A549 (cell line): ENCODE measurements around the gene ODF2L. TPM values are rescaled to one million over a fixed set of nuclear protein-coding genes. Genes with fewer than 3 reads are reported as not detected.
A peak's percentile ranks its signal among the peaks of the same experiment; 100 is the strongest.

Experiments
- ATAC-seq, 2 experiments: fragments of 200-7000 bp in 1 of 2; fragments of >200 bp in 1 of 2; cut with Nextera tagmentation in 1 of 2; cut with Tn5 transposase in 1 of 2; 3 replicates each; pipeline versions ENCODE4 v1.8.0 to v1.9.1; 2018 to 2020; ENCODE audit warnings: mild to moderate bottlenecking in 1 of 2, moderate library complexity in 1 of 2
- CTCF ChIA-PET: fragments of 300-600 bp; sonication (Branson Sonifier 250); formaldehyde crosslinking; extraction: SDS; loops from one replicate; lab custom pipeline; 2021; ENCODE audit warnings: antibody characterized with exemption, inconsistent platforms; lab: Yijun Ruan, JAX
- POLR2A ChIA-PET: fragments of 350-600 bp; formaldehyde crosslinking; extraction: SDS; loops from one replicate; lab custom pipeline; 2021; ENCODE audit warnings: antibody characterized with exemption, inconsistent platforms; lab: Yijun Ruan, JAX
- DNase-seq, 2 experiments: peaks; one replicate each; pipeline versions ENCODE4 v3.0.0 to v3.0.0-alpha.2; 2011 to 2016; ENCODE audit warnings: low read depth in 1 of 2, low spot score in 1 of 2
- FAIRE-seq: peaks from 2 replicates; lab custom pipeline; 2011; peaks lifted over from hg19 to GRCh38; lab: Jason Lieb, UNC
- H3K27ac ChIP-seq, 2 experiments: fragments of >200 bp; sonication (Bioruptor Twin); formaldehyde crosslinking; 3 replicates each; pipeline ENCODE4 v1.5.1; 2016 to 2017
- H3K4me1 ChIP-seq: fragments of >200 bp; sonication (Bioruptor Twin); formaldehyde crosslinking; 3 replicates; pipeline ENCODE4 v1.6.1; 2016
- H3K4me2 ChIP-seq: fragments of >200 bp; sonication (Bioruptor Twin); formaldehyde crosslinking; 3 replicates; pipeline ENCODE4 v1.6.1; 2016
- H3K4me3 ChIP-seq: fragments of >200 bp; sonication (Bioruptor Twin); formaldehyde crosslinking; 3 replicates; pipeline ENCODE4 v1.5.1; 2016
- H3K9me3 ChIP-seq: fragments of >200 bp; sonication (Bioruptor Twin); formaldehyde crosslinking; 3 replicates; pipeline ENCODE4 v1.6.1; 2016
- CBX2 ChIP-seq: fragments of 200-600 bp; sonication (generic); IDR thresholded peaks from 2 replicates; pipeline ENCODE4 v1.6.1; 2016; ENCODE audit warnings: low read depth, mild to moderate bottlenecking, borderline replicate concordance
- CEBPB ChIP-seq, 2 experiments: fragments of >200 bp in 1 of 2; sonication (Bioruptor Twin) in 1 of 2; formaldehyde crosslinking in 1 of 2; IDR thresholded peaks; 2 replicates each; pipeline ENCODE4 v1.6.1; 2012 to 2016
- CHD2 ChIP-seq: fragments of 150-350 bp; IDR thresholded peaks from 2 replicates; pipeline ENCODE4 v1.6.1; 2014; ENCODE audit warnings: low read length; ENCODE audit not compliant: partially characterized antibody
- EHF ChIP-seq: fragments of 250-450 bp; sonication (Bioruptor Pico); IDR thresholded peaks from 2 replicates; pipeline ENCODE4 v1.5.0; 2020; ENCODE audit warnings: mild to moderate bottlenecking
- JUN ChIP-seq, 2 experiments: fragments of >200 bp; sonication (Bioruptor Twin); formaldehyde crosslinking; IDR thresholded peaks; 2 replicates in 1 of 2; 3 replicates in 1 of 2; pipeline ENCODE4 v1.6.1; 2016 to 2017
- JUNB ChIP-seq: fragments of >200 bp; sonication (Bioruptor Twin); formaldehyde crosslinking; IDR thresholded peaks from 2 replicates; pipeline ENCODE4 v1.6.1; 2016
- MAFK ChIP-seq: fragments of 450-650 bp; IDR thresholded peaks from 2 replicates; pipeline ENCODE4 v1.6.1; 2014; ENCODE audit not compliant: partially characterized antibody
- MAZ ChIP-seq: fragments of 150-350 bp; IDR thresholded peaks from 2 replicates; pipeline ENCODE4 v1.6.1; 2014; ENCODE audit warnings: antibody characterized with exemption, low read depth, low read length, borderline replicate concordance
- NR3C1 ChIP-seq: fragments of >200 bp; sonication (Bioruptor Twin); formaldehyde crosslinking; IDR thresholded peaks from 3 replicates; pipeline ENCODE4 v1.6.1; 2017
- RFX5 ChIP-seq: fragments of 450-650 bp; IDR thresholded peaks from 2 replicates; pipeline ENCODE4 v1.7.1; 2014; ENCODE audit warnings: antibody characterized with exemption, mild to moderate bottlenecking, moderate library complexity
- RNF2 ChIP-seq: fragments of 200-600 bp; sonication (generic); IDR thresholded peaks from 2 replicates; pipeline ENCODE4 v1.6.1; 2016; ENCODE audit warnings: low read depth, mild to moderate bottlenecking, antibody characterized with exemption, moderate library complexity, borderline replicate concordance
- TP53 ChIP-seq: fragments of 250-450 bp; sonication (Bioruptor Pico); IDR thresholded peaks from 2 replicates; pipeline ENCODE4 v1.5.0; 2021; ENCODE audit warnings: mild to moderate bottlenecking, moderate library complexity
- ZNF302 ChIP-seq: fragments of 250-450 bp; sonication (Bioruptor Pico); IDR thresholded peaks from 2 replicates; pipeline ENCODE4 v1.9.0; 2021; ENCODE audit warnings: inconsistent platforms, mild to moderate bottlenecking, moderate library complexity
- WGBS: methylation state at CpG from one replicate; pipeline ENCODE4 v1.1.6; 2017; ENCODE audit errors: missing lambda C conversion rate; 5-methylcytosine and 5-hydroxymethylcytosine counted together
- polyA plus RNA-seq, 4 experiments: library from polyadenylated mRNA; depleted of rRNA in 3 of 4; stranded (reverse); fragments of >200 nt; fragmentation: RNase III in 1 of 4; extraction: RNeasy Plus Mini Kit Qiagen cat#74134 plus additional on column Dnase treatment in 1 of 4; gene quantifications; 2 replicates in 3 of 4; 3 replicates in 1 of 4; pipeline ENCODE4 v1.2.3, GENCODE V29; 2011 to 2017
- TF ChIP-seq, protein P1 (sequence below): fragments of 200-600 bp; sonication (generic); IDR thresholded peaks from 2 replicates; pipeline ENCODE4 v1.6.1; 2016; ENCODE audit warnings: antibody characterized with exemption, mild to moderate bottlenecking, moderate library complexity
- TF ChIP-seq, protein P2 (sequence below): fragments of >200 bp; sonication (Bioruptor Twin); formaldehyde crosslinking; IDR thresholded peaks from 3 replicates; pipeline ENCODE4 v1.6.1; 2016
- TF ChIP-seq, protein P3 (sequence below): IDR thresholded peaks from 2 replicates; pipeline ENCODE4 v1.6.1; 2012
- TF ChIP-seq, protein P4 (sequence below): IDR thresholded peaks from 2 replicates; pipeline ENCODE4 v1.6.1; 2012; ENCODE audit warnings: low read depth, borderline replicate concordance
- TF ChIP-seq, protein P5 (sequence below): fragments of >200 bp; sonication (Bioruptor Twin); formaldehyde crosslinking; IDR thresholded peaks from 3 replicates; pipeline ENCODE4 v1.5.1; 2016

ODF2L gene
- polyA plus RNA-seq, 2 of the 4 experiments (the other 2 are of a cell fraction), result 10.0 to 17.7 TPM

DNA sequence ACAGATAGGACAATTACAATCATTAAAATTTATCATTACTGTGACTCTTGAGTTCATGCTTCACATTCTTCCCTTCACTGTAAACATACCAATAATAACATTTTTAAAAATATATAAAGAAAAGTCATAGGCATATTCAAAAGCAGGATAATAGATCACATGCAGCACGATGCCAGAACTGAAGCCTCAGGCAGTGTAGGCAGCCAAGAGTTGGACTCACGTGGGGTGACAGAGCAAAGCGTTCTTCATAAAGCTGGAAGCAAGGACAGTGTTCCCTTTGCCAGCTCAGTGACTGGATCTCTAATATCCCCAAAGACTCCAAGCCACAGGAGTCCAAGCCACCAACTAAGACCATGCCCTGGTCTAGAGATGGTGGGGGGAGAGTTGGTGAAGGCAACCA, 77.7 kb downstream of the ODF2L start:
- WGBS, result 31% methylated on average over 3 of the region's 3 CpGs
- Histone ChIP-seq H3K4me2 (no peak overlapping the region), H3K27ac (no peak overlapping the region), H3K4me1 (no peaks in the 10 kb centered on the region), H3K4me3 (no peak overlapping the region), H3K9me3 (no peaks in the 10 kb centered on the region)
- POLR2A ChIA-PET, result no interaction called here
- TF ChIP-seq, protein P1, sequence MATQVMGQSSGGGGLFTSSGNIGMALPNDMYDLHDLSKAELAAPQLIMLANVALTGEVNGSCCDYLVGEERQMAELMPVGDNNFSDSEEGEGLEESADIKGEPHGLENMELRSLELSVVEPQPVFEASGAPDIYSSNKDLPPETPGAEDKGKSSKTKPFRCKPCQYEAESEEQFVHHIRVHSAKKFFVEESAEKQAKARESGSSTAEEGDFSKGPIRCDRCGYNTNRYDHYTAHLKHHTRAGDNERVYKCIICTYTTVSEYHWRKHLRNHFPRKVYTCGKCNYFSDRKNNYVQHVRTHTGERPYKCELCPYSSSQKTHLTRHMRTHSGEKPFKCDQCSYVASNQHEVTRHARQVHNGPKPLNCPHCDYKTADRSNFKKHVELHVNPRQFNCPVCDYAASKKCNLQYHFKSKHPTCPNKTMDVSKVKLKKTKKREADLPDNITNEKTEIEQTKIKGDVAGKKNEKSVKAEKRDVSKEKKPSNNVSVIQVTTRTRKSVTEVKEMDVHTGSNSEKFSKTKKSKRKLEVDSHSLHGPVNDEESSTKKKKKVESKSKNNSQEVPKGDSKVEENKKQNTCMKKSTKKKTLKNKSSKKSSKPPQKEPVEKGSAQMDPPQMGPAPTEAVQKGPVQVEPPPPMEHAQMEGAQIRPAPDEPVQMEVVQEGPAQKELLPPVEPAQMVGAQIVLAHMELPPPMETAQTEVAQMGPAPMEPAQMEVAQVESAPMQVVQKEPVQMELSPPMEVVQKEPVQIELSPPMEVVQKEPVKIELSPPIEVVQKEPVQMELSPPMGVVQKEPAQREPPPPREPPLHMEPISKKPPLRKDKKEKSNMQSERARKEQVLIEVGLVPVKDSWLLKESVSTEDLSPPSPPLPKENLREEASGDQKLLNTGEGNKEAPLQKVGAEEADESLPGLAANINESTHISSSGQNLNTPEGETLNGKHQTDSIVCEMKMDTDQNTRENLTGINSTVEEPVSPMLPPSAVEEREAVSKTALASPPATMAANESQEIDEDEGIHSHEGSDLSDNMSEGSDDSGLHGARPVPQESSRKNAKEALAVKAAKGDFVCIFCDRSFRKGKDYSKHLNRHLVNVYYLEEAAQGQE, result no peak
- TF ChIP-seq EHF (no peak), MAZ (no peak), CEBPB (IDR thresholded peaks at IDR 0.05) (no peak), JUNB (no peak), JUN (IDR thresholded peaks at IDR 0.05) (no peak), CBX2 (no peak), TP53 (CRISPR knock-in tag) (no peak), CHD2 (no peak)
- TF ChIP-seq, protein P2, sequence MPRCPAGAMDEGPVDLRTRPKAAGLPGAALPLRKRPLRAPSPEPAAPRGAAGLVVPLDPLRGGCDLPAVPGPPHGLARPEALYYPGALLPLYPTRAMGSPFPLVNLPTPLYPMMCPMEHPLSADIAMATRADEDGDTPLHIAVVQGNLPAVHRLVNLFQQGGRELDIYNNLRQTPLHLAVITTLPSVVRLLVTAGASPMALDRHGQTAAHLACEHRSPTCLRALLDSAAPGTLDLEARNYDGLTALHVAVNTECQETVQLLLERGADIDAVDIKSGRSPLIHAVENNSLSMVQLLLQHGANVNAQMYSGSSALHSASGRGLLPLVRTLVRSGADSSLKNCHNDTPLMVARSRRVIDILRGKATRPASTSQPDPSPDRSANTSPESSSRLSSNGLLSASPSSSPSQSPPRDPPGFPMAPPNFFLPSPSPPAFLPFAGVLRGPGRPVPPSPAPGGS, result no peak
- TF ChIP-seq, protein P3, sequence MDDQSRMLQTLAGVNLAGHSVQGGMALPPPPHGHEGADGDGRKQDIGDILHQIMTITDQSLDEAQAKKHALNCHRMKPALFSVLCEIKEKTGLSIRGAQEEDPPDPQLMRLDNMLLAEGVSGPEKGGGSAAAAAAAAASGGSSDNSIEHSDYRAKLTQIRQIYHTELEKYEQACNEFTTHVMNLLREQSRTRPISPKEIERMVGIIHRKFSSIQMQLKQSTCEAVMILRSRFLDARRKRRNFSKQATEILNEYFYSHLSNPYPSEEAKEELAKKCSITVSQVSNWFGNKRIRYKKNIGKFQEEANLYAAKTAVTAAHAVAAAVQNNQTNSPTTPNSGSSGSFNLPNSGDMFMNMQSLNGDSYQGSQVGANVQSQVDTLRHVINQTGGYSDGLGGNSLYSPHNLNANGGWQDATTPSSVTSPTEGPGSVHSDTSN, result no peak
- FAIRE-seq (no peak), DNase-seq (no peak), ATAC-seq (no peak)
- CTCF ChIA-PET, result no interaction called here

DNA sequence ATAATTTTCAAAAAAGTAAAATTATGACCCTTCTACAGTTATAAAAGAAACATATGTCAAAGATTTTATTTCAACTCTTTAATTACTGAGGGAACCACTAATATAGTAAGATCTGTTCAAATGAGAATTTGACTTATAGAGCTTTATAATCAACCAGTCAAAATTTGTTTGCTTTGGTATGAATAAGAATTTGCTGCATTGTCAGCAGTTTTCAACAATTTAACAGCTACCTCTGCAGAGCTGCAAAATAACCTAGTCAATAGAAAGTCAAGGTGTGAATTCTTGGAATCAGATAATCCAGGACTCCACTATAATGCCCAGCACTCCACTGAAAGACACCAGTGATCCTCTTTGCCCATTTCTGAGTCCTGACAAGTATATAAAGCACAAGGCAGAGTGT, 78.2 kb downstream of the ODF2L start:
- H3K4me1 ChIP-seq, result no peaks in the 10 kb centered on the region
- ChIA-PET CTCF (interaction anchor here (0.7 kb wide), 1 partner anchor 7 kb away, joined by 3 read pairs; no protein-coding TSS in a partner anchor), POLR2A (no interaction called here)
- H3K4me3 ChIP-seq, result no peak overlapping the region
- H3K4me2 ChIP-seq, result no peak overlapping the region
- ATAC-seq, result no peak
- no peak for FAIRE-seq
- H3K27ac ChIP-seq, result no peak overlapping the region
- H3K9me3 ChIP-seq, result no peaks in the 10 kb centered on the region
- TF ChIP-seq MAFK, result peak; percentile 83
- TF ChIP-seq, protein P4, sequence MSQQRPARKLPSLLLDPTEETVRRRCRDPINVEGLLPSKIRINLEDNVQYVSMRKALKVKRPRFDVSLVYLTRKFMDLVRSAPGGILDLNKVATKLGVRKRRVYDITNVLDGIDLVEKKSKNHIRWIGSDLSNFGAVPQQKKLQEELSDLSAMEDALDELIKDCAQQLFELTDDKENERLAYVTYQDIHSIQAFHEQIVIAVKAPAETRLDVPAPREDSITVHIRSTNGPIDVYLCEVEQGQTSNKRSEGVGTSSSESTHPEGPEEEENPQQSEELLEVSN, result no peak
- DNase-seq, result no peak

DNA sequence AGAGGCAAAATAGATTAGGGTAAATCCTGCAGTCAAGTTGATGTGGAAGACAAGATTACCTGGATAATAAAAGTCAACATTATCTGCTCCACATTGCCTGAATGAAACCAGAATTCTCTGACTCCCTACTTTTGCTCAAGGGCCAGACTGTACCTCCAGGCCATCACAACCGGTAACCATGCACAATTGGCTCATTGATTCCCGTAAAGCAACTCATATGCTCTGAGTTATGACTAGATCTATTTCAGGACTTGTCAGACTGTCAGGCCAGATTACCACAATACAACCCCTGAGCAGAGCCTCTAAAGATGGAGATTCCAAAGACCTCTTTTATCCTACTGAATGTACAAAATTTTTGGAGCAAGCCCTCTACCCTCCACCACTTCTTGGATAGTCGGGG, 90.4 kb downstream of the ODF2L start:
- no peak for ATAC-seq
- no peak for TF ChIP-seq ZNF302 (CRISPR knock-in tag)
- TF ChIP-seq NR3C1, result no peak
- TF ChIP-seq RFX5, result no peak
- no peak for TF ChIP-seq RNF2
- TF ChIP-seq, protein P5, sequence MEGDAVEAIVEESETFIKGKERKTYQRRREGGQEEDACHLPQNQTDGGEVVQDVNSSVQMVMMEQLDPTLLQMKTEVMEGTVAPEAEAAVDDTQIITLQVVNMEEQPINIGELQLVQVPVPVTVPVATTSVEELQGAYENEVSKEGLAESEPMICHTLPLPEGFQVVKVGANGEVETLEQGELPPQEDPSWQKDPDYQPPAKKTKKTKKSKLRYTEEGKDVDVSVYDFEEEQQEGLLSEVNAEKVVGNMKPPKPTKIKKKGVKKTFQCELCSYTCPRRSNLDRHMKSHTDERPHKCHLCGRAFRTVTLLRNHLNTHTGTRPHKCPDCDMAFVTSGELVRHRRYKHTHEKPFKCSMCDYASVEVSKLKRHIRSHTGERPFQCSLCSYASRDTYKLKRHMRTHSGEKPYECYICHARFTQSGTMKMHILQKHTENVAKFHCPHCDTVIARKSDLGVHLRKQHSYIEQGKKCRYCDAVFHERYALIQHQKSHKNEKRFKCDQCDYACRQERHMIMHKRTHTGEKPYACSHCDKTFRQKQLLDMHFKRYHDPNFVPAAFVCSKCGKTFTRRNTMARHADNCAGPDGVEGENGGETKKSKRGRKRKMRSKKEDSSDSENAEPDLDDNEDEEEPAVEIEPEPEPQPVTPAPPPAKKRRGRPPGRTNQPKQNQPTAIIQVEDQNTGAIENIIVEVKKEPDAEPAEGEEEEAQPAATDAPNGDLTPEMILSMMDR, result no peak
- TF ChIP-seq, protein P1, result no peak
- FAIRE-seq, result no peak
- no peaks in the 10 kb centered on the region for H3K9me3 ChIP-seq
- H3K4me1 ChIP-seq, result no peaks in the 10 kb centered on the region
- no peak overlapping the region for H3K27ac ChIP-seq
- ChIA-PET CTCF (no interaction called here), POLR2A (no interaction called here)
- no peak for DNase-seq
- H3K4me2 ChIP-seq, result no peak overlapping the region
- 33% methylated on average over 3 of the region's 3 CpGs for WGBS
- H3K4me3 ChIP-seq, result no peak overlapping the region
